Heart left ventricle (tissue), 13 donors: ENCODE data around the gene CERS5.

ENCODE experiments used
- POLR2A ChIP-seq, 2 donors: fragments of 450-650 bp; IDR thresholded peaks; one replicate each; pipeline ENCODE4 v1.6.1; 2017; ENCODE audit warnings: antibody characterized with exemption in 2 of 2, mild to moderate bottlenecking in 2 of 2, moderate library complexity in 2 of 2
- TF ChIP-seq, protein P1 (sequence below), 12 donors: fragments of 200-600 bp; sonication (generic) in 4 of 12; IDR thresholded peaks; one replicate each; pipeline versions ENCODE4 v1.5.0 to v1.8.0; 2018 to 2022; ENCODE audit warnings: antibody characterized with exemption in 12 of 12, mild to moderate bottlenecking in 5 of 12
- donor health status: ischemic (EF 13 %, LVEDD 7.1; RV severe dilation, severe dysfunction).
- donor health status: DM: no; HTN: yes; CAD: no.
- donor health status: DM: no; HTN: no; CAD: no.
- donor health status: ischemic (EF 25% LVEDD 6.9; RV normal size, moderate dysfunction).
- donor health status: ischemic (EF 25% LVEDD 5.7; RV mildly dilated, moderate dysfunction).
- donor health status: ischemic (EF 35%, LVEDD 5.7; RV mildly dilated, moderate dysfunction).
- donor health status: nonischemic (EF 11% LVEDD 7.7; RV severe dilation, severe dysfunction).
- donor health status: DM: yes; HTN: yes; CAD: no.
- donor health status: PGD.
- donor health status: ischemic (EF 29% LVEDD 5.4; RV normal size, mild dysfunction).
- donor health status: nonischemic (EF 23%, LVEDD 6.1; RV moderate dilation, normal function).

DNA sequence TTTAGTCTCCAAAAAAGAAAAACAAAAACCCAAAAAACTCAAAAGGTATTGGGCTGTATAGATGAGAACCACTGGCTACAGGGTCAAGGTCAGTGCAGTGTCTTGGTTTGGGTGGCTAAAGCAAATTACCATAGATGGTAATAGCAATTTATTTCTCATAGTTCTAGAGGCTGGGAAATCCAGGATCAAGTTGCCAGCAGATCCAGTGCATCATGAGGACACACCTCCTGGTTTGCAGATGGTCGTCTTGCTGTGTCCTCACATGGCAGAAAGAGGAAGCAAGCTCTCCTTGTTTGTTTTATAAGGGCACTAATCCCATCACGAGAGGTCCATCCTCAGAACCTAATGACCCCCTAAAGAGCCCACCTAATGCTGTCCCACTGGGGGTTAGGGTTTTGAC, 44.0 kb downstream of the CERS5 start:
- no peak for TF ChIP-seq POLR2A (IDR thresholded peaks at IDR 0.05)
- TF ChIP-seq, protein P1, sequence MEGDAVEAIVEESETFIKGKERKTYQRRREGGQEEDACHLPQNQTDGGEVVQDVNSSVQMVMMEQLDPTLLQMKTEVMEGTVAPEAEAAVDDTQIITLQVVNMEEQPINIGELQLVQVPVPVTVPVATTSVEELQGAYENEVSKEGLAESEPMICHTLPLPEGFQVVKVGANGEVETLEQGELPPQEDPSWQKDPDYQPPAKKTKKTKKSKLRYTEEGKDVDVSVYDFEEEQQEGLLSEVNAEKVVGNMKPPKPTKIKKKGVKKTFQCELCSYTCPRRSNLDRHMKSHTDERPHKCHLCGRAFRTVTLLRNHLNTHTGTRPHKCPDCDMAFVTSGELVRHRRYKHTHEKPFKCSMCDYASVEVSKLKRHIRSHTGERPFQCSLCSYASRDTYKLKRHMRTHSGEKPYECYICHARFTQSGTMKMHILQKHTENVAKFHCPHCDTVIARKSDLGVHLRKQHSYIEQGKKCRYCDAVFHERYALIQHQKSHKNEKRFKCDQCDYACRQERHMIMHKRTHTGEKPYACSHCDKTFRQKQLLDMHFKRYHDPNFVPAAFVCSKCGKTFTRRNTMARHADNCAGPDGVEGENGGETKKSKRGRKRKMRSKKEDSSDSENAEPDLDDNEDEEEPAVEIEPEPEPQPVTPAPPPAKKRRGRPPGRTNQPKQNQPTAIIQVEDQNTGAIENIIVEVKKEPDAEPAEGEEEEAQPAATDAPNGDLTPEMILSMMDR (IDR thresholded peaks at IDR 0.05): no peak
